GM10248 (cell line): ENCODE results near the gene LRRC34.

Experiments
- CTCF ChIA-PET: fragments of 300-600 bp; sonication (Branson Sonifier 250); formaldehyde crosslinking; extraction: SDS; loops from one replicate; lab custom pipeline; 2021; ENCODE audit warnings: antibody characterized with exemption; lab: Yijun Ruan, JAX
- POLR2A ChIA-PET: fragments of 350-650 bp; sonication (Branson Sonifier 250); formaldehyde crosslinking; extraction: SDS; loops from one replicate; lab custom pipeline; 2020; ENCODE audit warnings: antibody characterized with exemption; lab: Yijun Ruan, JAX
- DNase-seq: peaks from one replicate; pipeline ENCODE4 v3.0.0; 2012; ENCODE audit errors: extremely low spot score
- TF ChIP-seq, protein P1 (sequence below): IDR thresholded peaks from 2 replicates; pipeline ENCODE4 v1.5.1; 2012; ENCODE audit warnings: mild to moderate bottlenecking, low read depth; ENCODE audit errors: extremely low read depth, missing control alignments, control extremely low read depth

The LRRC34 gene

GRCh38 chr3:169812332-169813235 lies at the start of gene LRRC34, which contains the start of gene LRRIQ4:
Gene LRRC34 (minus strand): TSS chr3:169812904. CDS start chr3:169812548, 356 bp downstream.
Gene LRRIQ4 (plus strand): TSS chr3:169812870. CDS start chr3:169821922, 9,052 bp downstream.
- CTCF ChIA-PET, result interaction anchor here (0.7 to 2.4 kb wide), 10 partner anchors 9 to 166 kb away, joined by 3 to 11 read pairs (median 4); partner anchors contain the start of gene MYNN
- TF ChIP-seq, protein P1, sequence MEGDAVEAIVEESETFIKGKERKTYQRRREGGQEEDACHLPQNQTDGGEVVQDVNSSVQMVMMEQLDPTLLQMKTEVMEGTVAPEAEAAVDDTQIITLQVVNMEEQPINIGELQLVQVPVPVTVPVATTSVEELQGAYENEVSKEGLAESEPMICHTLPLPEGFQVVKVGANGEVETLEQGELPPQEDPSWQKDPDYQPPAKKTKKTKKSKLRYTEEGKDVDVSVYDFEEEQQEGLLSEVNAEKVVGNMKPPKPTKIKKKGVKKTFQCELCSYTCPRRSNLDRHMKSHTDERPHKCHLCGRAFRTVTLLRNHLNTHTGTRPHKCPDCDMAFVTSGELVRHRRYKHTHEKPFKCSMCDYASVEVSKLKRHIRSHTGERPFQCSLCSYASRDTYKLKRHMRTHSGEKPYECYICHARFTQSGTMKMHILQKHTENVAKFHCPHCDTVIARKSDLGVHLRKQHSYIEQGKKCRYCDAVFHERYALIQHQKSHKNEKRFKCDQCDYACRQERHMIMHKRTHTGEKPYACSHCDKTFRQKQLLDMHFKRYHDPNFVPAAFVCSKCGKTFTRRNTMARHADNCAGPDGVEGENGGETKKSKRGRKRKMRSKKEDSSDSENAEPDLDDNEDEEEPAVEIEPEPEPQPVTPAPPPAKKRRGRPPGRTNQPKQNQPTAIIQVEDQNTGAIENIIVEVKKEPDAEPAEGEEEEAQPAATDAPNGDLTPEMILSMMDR, result no peak
- POLR2A ChIA-PET, result interaction anchor here (0.6 to 1.0 kb wide), 2 partner anchors 11 to 28 kb away, joined by 3 to 6 read pairs; no protein-coding TSS in a partner anchor
- peak; percentile 80 for DNase-seq

DNA sequence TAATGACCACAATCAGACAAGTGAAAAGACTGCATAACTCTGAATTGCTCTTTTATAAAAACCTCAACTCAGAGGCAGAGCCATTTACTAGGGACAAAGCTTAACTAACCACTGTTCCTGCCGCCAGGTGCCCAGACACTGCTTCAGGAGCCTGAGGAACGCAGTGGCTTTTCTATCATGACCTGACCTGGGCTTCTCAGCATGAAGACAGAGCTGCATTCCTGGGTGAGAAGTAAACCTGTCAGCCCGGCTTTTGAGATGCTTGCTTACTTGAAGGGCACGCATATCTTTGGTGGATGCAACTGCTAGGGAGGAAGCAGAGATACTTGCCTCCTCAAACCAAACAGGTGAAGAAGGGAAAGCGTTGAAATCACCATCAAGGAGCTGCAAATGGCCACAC lies 49.2 kb upstream of the LRRC34 start:
- ChIA-PET CTCF (interaction anchor here (0.6 to 4.3 kb wide), 15 partner anchors 11 to 951 kb away, joined by 3 to 17 read pairs (median 6); partner anchors contain the start of gene SEC62), POLR2A (no interaction called here)
- DNase-seq, result no peak
- TF ChIP-seq, protein P1, result no peak

GRCh38 chr3:169857811-169858210 lies 45.1 kb upstream of the LRRC34 start:
- ChIA-PET POLR2A (no interaction called here), CTCF (interaction anchor here (1.8 kb wide), 1 partner anchor 53 kb away, joined by 4 read pairs; the partner anchor contains the start of gene SAMD7)
- TF ChIP-seq, protein P1, result no peak
- DNase-seq, result no peak

GRCh38 chr3:169855514-169855913 lies 42.8 kb upstream of the LRRC34 start:
- TF ChIP-seq, protein P1, result no peak
- no peak for DNase-seq
- ChIA-PET POLR2A (no interaction called here), CTCF (no interaction called here)

DNA sequence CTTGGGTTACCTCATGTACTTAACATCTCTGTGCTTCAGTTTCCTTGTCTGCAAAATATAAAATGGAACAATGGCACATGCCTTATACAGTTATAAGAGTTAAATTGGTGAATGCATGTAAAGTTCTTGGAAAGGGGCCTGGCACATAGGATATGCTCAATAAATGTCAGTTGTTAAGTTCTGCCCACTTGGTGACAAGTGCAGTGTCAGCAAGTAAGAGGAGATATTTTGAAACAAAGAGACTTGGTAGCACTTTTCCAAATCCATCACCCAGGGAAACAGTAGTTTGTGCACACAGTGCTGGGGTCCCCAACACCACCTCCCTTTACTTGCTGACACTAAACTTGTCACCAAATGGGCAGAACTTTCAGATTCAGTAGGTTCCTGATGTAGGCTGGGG lies 37.9 kb upstream of the LRRC34 start:
- DNase-seq, result no peak
- TF ChIP-seq, protein P1, result no peak
- ChIA-PET CTCF (interaction anchor here (1.2 to 1.8 kb wide), 3 partner anchors 10 to 15 kb away, joined by 3 to 4 read pairs (median 4); no protein-coding TSS in a partner anchor), POLR2A (no interaction called here)

DNA sequence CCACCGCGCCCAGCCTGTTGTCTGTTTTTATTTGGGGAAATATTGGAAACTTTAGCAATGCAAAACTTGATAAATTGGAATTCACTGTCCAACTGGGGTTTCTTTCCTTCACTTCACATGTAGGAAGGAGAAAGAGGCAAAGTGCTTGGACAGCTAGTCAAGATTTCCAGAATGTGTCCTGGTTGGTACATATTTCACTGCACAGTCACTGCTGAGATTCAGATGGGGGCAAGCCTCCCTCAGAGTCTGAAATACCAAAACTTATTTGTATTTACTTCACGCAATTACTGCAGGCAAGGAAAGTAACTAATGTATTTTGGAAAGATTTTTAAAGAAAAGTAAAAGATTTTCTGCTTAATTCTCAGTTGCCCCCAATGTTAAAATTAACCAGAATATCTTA lies 36.0 kb upstream of the LRRC34 start:
- CTCF ChIA-PET, result interaction anchor here (1.4 kb wide), 1 partner anchor 14 kb away, joined by 6 read pairs; no protein-coding TSS in a partner anchor
- TF ChIP-seq, protein P1, result no peak
- POLR2A ChIA-PET, result no interaction called here
- DNase-seq, result no peak
